Activated T-helper 17 cell treated with anti-CD3 and anti-CD28 coated beads, Interleukin-2, amount 50 U/mL, for 72 hours (primary cell): ENCODE data around the gene RRAGD. TPM values are rescaled to one million over a fixed set of nuclear protein-coding genes. Genes with fewer than 3 reads are reported as not detected.

Experiments used
- ATAC-seq: fragments of 150-1000 bp; cut with Tn5 transposase; replicated peaks from 2 replicates; pipeline ENCODE4 v1.10.0; 2021; ENCODE audit warnings: mild to moderate bottlenecking, moderate library complexity
- H3K27ac Mint-ChIP-seq: one replicate; pipeline ENCODE4 v1.8.0; 2022; ENCODE audit warnings: mixed read lengths
- H3K27me3 Mint-ChIP-seq: one replicate; pipeline ENCODE4 v1.8.0; 2022; ENCODE audit warnings: mixed read lengths
- H3K36me3 Mint-ChIP-seq: one replicate; pipeline ENCODE4 v1.8.0; 2022; ENCODE audit warnings: low read depth, mild to moderate bottlenecking, mixed read lengths
- H3K4me1 Mint-ChIP-seq: one replicate; pipeline ENCODE4 v1.8.0; 2022; ENCODE audit warnings: mixed read lengths
- H3K4me3 Mint-ChIP-seq: one replicate; pipeline ENCODE4 v1.8.0; 2022; ENCODE audit warnings: mild to moderate bottlenecking, mixed read lengths
- H3K9me3 Mint-ChIP-seq: one replicate; pipeline ENCODE4 v1.8.0; 2022; ENCODE audit warnings: mixed read lengths
- total RNA-seq, 2 donors: library from RNA; stranded (reverse); gene quantifications; one replicate each; pipeline ENCODE4 v1.2.3, GENCODE V29; 2022

Gene RRAGD
- total RNA-seq, 2 donors from 2014 or later = 8.8 to 22.3 TPM

GRCh38 chr6:89375427-89376267 lies 36.4 kb downstream of the RRAGD start:
- H3K4me1 Mint-ChIP-seq = peaks cover 17% of the 10 kb centered on the region
- H3K27ac Mint-ChIP-seq = no peak overlapping the region
- peak; percentile 86 for ATAC-seq
- H3K4me3 Mint-ChIP-seq = no peak overlapping the region
- no peaks in the 10 kb centered on the region for H3K27me3 Mint-ChIP-seq
- no peaks in the 10 kb centered on the region for H3K9me3 Mint-ChIP-seq
- no peaks in the 10 kb centered on the region for H3K36me3 Mint-ChIP-seq

- no peak overlapping the region for H3K27ac Mint-ChIP-seq
- peak; percentile 56 for ATAC-seq
- H3K4me1 Mint-ChIP-seq = peaks cover 17% of the 10 kb centered on the region
- no peaks in the 10 kb centered on the region for H3K36me3 Mint-ChIP-seq
- H3K27me3 Mint-ChIP-seq = no peaks in the 10 kb centered on the region
- no peaks in the 10 kb centered on the region for H3K9me3 Mint-ChIP-seq
- peak overlapping the region; percentile 20 for H3K4me3 Mint-ChIP-seq
These were observed 39.6 kb downstream of the RRAGD start for GRCh38 chr6:89372506-89372901.

- peak overlapping the region; percentile 20 for H3K4me3 Mint-ChIP-seq
- no peaks in the 10 kb centered on the region for H3K9me3 Mint-ChIP-seq
- H3K27me3 Mint-ChIP-seq = no peaks in the 10 kb centered on the region
- H3K27ac Mint-ChIP-seq = no peak overlapping the region
- no peaks in the 10 kb centered on the region for H3K36me3 Mint-ChIP-seq
- peaks cover 17% of the 10 kb centered on the region for H3K4me1 Mint-ChIP-seq
- ATAC-seq = peak; percentile 80
These were observed 40.1 kb downstream of the RRAGD start for GRCh38 chr6:89371849-89372505.

GRCh38 chr6:89368999-89369398 lies 43.1 kb downstream of the RRAGD start:
- H3K27me3 Mint-ChIP-seq = no peaks in the 10 kb centered on the region
- peaks cover 8% of the 10 kb centered on the region for H3K4me1 Mint-ChIP-seq
- H3K9me3 Mint-ChIP-seq = no peaks in the 10 kb centered on the region
- no peaks in the 10 kb centered on the region for H3K36me3 Mint-ChIP-seq
- no peak overlapping the region for H3K27ac Mint-ChIP-seq
- H3K4me3 Mint-ChIP-seq = no peak overlapping the region
- ATAC-seq = no peak

- H3K9me3 Mint-ChIP-seq = no peaks in the 10 kb centered on the region
- H3K36me3 Mint-ChIP-seq = no peaks in the 10 kb centered on the region
- peaks cover 8% of the 10 kb centered on the region for H3K4me1 Mint-ChIP-seq
- H3K4me3 Mint-ChIP-seq = no peak overlapping the region
- ATAC-seq = no peak
- no peak overlapping the region for H3K27ac Mint-ChIP-seq
- no peaks in the 10 kb centered on the region for H3K27me3 Mint-ChIP-seq
These were observed 44.0 kb downstream of the RRAGD start for GRCh38 chr6:89368107-89368506.

- peaks cover 8% of the 10 kb centered on the region for H3K4me1 Mint-ChIP-seq
- no peak overlapping the region for H3K27ac Mint-ChIP-seq
- H3K9me3 Mint-ChIP-seq = no peaks in the 10 kb centered on the region
- H3K27me3 Mint-ChIP-seq = no peaks in the 10 kb centered on the region
- no peaks in the 10 kb centered on the region for H3K36me3 Mint-ChIP-seq
- no peak for ATAC-seq
- no peak overlapping the region for H3K4me3 Mint-ChIP-seq
These were observed 47.5 kb downstream of the RRAGD start for GRCh38 chr6:89364586-89364985.

- peak overlapping the region; percentile 56 for H3K4me3 Mint-ChIP-seq
- H3K9me3 Mint-ChIP-seq = no peaks in the 10 kb centered on the region
- peaks cover 19% of the 10 kb centered on the region for H3K4me1 Mint-ChIP-seq
- no peaks in the 10 kb centered on the region for H3K27me3 Mint-ChIP-seq
- ATAC-seq = no peak
- peak overlapping the region; percentile 71 for H3K27ac Mint-ChIP-seq
- H3K36me3 Mint-ChIP-seq = no peaks in the 10 kb centered on the region
These were observed 50.9 kb downstream of the RRAGD start for GRCh38 chr6:89361171-89361570.

GRCh38 chr6:89360415-89360999 lies 51.6 kb downstream of the RRAGD start:
- H3K27ac Mint-ChIP-seq = peak overlapping the region; percentile 71
- H3K4me3 Mint-ChIP-seq = peak overlapping the region; percentile 56

GRCh38 chr6:89359561-89359960 lies 52.5 kb downstream of the RRAGD start:
- Mint-ChIP-seq H3K4me1 (peaks cover 19% of the 10 kb centered on the region), H3K4me3 (no peak overlapping the region), H3K27ac (no peak overlapping the region), H3K27me3 (no peaks in the 10 kb centered on the region), H3K36me3 (no peaks in the 10 kb centered on the region), H3K9me3 (no peaks in the 10 kb centered on the region)
- no peak for ATAC-seq

More at GRCh38 chr6:89360415-89360999, 51.6 kb downstream of the RRAGD start:
- peak; percentile 91 for ATAC-seq
- no peaks in the 10 kb centered on the region for H3K9me3 Mint-ChIP-seq
- H3K27me3 Mint-ChIP-seq = no peaks in the 10 kb centered on the region
- peaks cover 19% of the 10 kb centered on the region for H3K4me1 Mint-ChIP-seq
- H3K36me3 Mint-ChIP-seq = no peaks in the 10 kb centered on the region

GRCh38 chr6:89357390-89357789 lies 54.7 kb downstream of the RRAGD start:
- Mint-ChIP-seq H3K4me1 (peaks cover 30% of the 10 kb centered on the region), H3K9me3 (no peaks in the 10 kb centered on the region), H3K4me3 (peak overlapping the region; percentile 84), H3K27me3 (no peaks in the 10 kb centered on the region), H3K36me3 (no peaks in the 10 kb centered on the region), H3K27ac (peak overlapping the region; percentile 83)
- ATAC-seq = no peak

GRCh38 chr6:89356642-89357170 lies 55.4 kb downstream of the RRAGD start:
- Mint-ChIP-seq H3K27me3 (no peaks in the 10 kb centered on the region), H3K4me3 (peak overlapping the region; percentile 84), H3K27ac (peak overlapping the region; percentile 83), H3K36me3 (peaks cover 4% of the 10 kb centered on the region), H3K4me1 (peaks cover 30% of the 10 kb centered on the region), H3K9me3 (no peaks in the 10 kb centered on the region)
- ATAC-seq = no peak

- H3K27ac Mint-ChIP-seq = no peak overlapping the region
- peaks cover 6% of the 10 kb centered on the region for H3K36me3 Mint-ChIP-seq
These were observed 56.4 kb downstream of the RRAGD start for GRCh38 chr6:89355511-89356194.

GRCh38 chr6:89353702-89354392 lies 58.2 kb downstream of the RRAGD start:
- ATAC-seq = no peak
- H3K4me1 Mint-ChIP-seq = peaks cover 39% of the 10 kb centered on the region
- peak overlapping the region; percentile 82 for H3K27ac Mint-ChIP-seq
- H3K9me3 Mint-ChIP-seq = no peaks in the 10 kb centered on the region
- no peaks in the 10 kb centered on the region for H3K27me3 Mint-ChIP-seq
- peaks cover 11% of the 10 kb centered on the region for H3K36me3 Mint-ChIP-seq
- H3K4me3 Mint-ChIP-seq = peak overlapping the region; percentile 96

More at GRCh38 chr6:89355511-89356194, 56.4 kb downstream of the RRAGD start:
- Mint-ChIP-seq H3K9me3 (no peaks in the 10 kb centered on the region), H3K27me3 (no peaks in the 10 kb centered on the region), H3K4me3 (no peak overlapping the region), H3K4me1 (peaks cover 32% of the 10 kb centered on the region)
- ATAC-seq = no peak
